Smooth muscle cell (in vitro differentiated cells): ENCODE results near the gene TNP2. TPM values are rescaled to one million over a fixed set of nuclear protein-coding genes. Genes with fewer than 3 reads are reported as not detected.

ENCODE experiments used
- DNase-seq: peaks from one replicate; lab custom pipeline; 2025; ENCODE audit not compliant: unreplicated experiment; lab: John Stamatoyannopoulos, UW
- H2AFZ ChIP-seq: fragments of 200-600 bp; sonication (generic); 2 replicates; pipeline ENCODE4 v1.6.0; 2016; ENCODE audit warnings: antibody characterized with exemption, low read depth, mild to moderate bottlenecking
- H3F3A ChIP-seq: fragments of 200-600 bp; sonication (generic); 2 replicates; pipeline ENCODE4 v1.6.0; 2017; ENCODE audit warnings: antibody characterized with exemption, low read depth
- H3K27ac ChIP-seq: fragments of 200-600 bp; sonication (generic); 2 replicates; pipeline ENCODE4 v1.5.1; 2016; ENCODE audit warnings: low read depth, mild to moderate bottlenecking
- H3K27me3 ChIP-seq: fragments of 200-600 bp; sonication (generic); 2 replicates; pipeline ENCODE4 v1.6.1; 2016; ENCODE audit warnings: low read depth, mild to moderate bottlenecking
- H3K36me3 ChIP-seq: fragments of 200-600 bp; sonication (generic); 2 replicates; pipeline ENCODE4 v1.5.1; 2016; ENCODE audit warnings: low read depth
- H3K4me1 ChIP-seq: fragments of 200-600 bp; sonication (generic); 2 replicates; pipeline ENCODE4 v1.5.1; 2016; ENCODE audit warnings: low read depth
- H3K4me2 ChIP-seq: fragments of 200-600 bp; sonication (generic); 2 replicates; pipeline ENCODE4 v1.6.0; 2016; ENCODE audit warnings: mild to moderate bottlenecking
- H3K4me3 ChIP-seq: fragments of 200-600 bp; sonication (generic); 2 replicates; pipeline ENCODE4 v1.5.1; 2016; ENCODE audit warnings: mild to moderate bottlenecking
- H3K79me2 ChIP-seq: fragments of 200-600 bp; sonication (generic); 2 replicates; pipeline ENCODE4 v1.6.0; 2016; ENCODE audit warnings: low read depth, mild to moderate bottlenecking
- H3K9ac ChIP-seq: fragments of 200-600 bp; sonication (generic); 2 replicates; pipeline ENCODE4 v1.6.0; 2016; ENCODE audit warnings: low read depth
- H3K9me3 ChIP-seq: fragments of 200-600 bp; sonication (generic); replicated peaks from 2 replicates; pipeline ENCODE4 v1.5.1; 2016; ENCODE audit warnings: low read depth
- H4K20me1 ChIP-seq: fragments of 200-600 bp; sonication (generic); 2 replicates; pipeline ENCODE4 v1.6.0; 2016; ENCODE audit warnings: low read depth
- WGBS: methylation state at CpG from one replicate; pipeline ENCODE4 v1.1.7; 2016; ENCODE audit warnings: low lambda C conversion rate; 5-methylcytosine and 5-hydroxymethylcytosine counted together
- polyA plus RNA-seq: library from polyadenylated mRNA; unstranded; fragments of >200 nt; fragmentation: Nextera tagmentation; extraction: Ambion mirVana; gene quantifications from 2 replicates; pipeline ENCODE4 v1.2.1, GENCODE V29; 2016
- total RNA-seq: library from RNA; depleted of rRNA; stranded (reverse); fragments of >200 nt; gene quantifications from 2 replicates; pipeline ENCODE4 v1.2.3, GENCODE V29; 2014
- TF ChIP-seq, protein P1 (sequence below): fragments of 200-600 bp; sonication (generic); IDR thresholded peaks from 2 replicates; pipeline ENCODE4 v1.5.1; 2017; ENCODE audit warnings: borderline replicate concordance, mild to moderate bottlenecking, antibody characterized with exemption; ENCODE audit not compliant: insufficient read depth, poor library complexity, severe bottlenecking

TNP2 gene
- total and polyA plus RNA-seq, 2 experiments from 2014 or later = not detected

DNA sequence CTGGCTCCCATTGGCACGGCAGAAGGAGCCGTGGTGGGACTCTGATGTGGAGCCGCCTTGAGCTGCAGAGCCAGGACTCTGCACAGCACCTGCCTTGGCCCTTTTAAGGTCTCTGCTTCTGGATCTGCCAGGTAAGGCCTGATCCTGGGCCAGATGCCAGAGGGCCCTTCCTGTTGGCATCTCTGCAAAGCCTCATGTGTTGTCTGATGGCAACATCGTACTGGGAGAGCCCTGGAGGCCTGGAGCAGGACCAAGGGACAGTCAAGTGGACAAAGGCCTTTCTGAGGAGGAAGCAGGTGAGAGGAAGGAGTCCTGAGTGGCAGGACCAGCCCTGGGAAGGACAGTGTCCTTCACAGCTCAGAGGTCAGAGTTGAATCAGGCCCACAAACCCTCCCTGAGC, 39.2 kb downstream of the TNP2 start:
- DNase-seq = no peak
- Histone ChIP-seq H3F3A (no peaks in the 10 kb centered on the region), H2AFZ (no peak overlapping the region), H3K4me1 (no peaks in the 10 kb centered on the region), H3K9ac (no peak overlapping the region), H4K20me1 (no peaks in the 10 kb centered on the region), H3K27me3 (no peaks in the 10 kb centered on the region), H3K4me3 (no peak overlapping the region), H3K36me3 (no peaks in the 10 kb centered on the region), H3K9me3 (no peaks in the 10 kb centered on the region), H3K27ac (no peak overlapping the region), H3K79me2 (no peaks in the 10 kb centered on the region), H3K4me2 (no peak overlapping the region)
- 90% methylated on average over 4 of the region's 4 CpGs for WGBS
- TF ChIP-seq, protein P1, sequence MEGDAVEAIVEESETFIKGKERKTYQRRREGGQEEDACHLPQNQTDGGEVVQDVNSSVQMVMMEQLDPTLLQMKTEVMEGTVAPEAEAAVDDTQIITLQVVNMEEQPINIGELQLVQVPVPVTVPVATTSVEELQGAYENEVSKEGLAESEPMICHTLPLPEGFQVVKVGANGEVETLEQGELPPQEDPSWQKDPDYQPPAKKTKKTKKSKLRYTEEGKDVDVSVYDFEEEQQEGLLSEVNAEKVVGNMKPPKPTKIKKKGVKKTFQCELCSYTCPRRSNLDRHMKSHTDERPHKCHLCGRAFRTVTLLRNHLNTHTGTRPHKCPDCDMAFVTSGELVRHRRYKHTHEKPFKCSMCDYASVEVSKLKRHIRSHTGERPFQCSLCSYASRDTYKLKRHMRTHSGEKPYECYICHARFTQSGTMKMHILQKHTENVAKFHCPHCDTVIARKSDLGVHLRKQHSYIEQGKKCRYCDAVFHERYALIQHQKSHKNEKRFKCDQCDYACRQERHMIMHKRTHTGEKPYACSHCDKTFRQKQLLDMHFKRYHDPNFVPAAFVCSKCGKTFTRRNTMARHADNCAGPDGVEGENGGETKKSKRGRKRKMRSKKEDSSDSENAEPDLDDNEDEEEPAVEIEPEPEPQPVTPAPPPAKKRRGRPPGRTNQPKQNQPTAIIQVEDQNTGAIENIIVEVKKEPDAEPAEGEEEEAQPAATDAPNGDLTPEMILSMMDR = no peak

DNA sequence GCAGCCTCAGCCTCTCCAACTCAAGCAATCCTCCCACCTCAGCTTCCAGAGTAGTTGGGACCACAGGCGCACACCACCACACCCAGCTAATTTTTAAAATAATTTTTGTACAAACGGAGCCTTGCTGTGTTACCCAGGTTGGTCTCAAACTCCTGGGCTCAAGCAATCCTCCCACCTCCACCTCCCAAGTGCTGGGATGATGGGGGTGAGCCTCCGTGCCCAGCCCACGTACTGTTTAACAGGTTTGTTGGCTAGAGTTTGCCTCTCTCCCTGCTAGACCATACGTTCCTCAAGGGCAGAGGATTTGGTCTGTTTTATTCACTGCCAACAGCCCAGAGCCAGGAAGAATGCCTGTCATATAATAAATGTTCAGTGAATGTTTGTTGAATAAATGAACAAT, 39.7 kb downstream of the TNP2 start:
- no peaks in the 10 kb centered on the region for H4K20me1 ChIP-seq
- TF ChIP-seq, protein P1 = no peak
- 90% methylated on average over 5 of the region's 5 CpGs for WGBS
- DNase-seq = no peak
- H3K4me1 ChIP-seq = no peaks in the 10 kb centered on the region
- no peak overlapping the region for H3K27ac ChIP-seq
- H3K27me3 ChIP-seq = no peaks in the 10 kb centered on the region
- no peak overlapping the region for H3K4me2 ChIP-seq
- no peaks in the 10 kb centered on the region for H3K79me2 ChIP-seq
- H2AFZ ChIP-seq = no peak overlapping the region
- no peaks in the 10 kb centered on the region for H3K36me3 ChIP-seq
- no peaks in the 10 kb centered on the region for H3F3A ChIP-seq
- H3K9me3 ChIP-seq = no peaks in the 10 kb centered on the region
- H3K9ac ChIP-seq = no peak overlapping the region
- H3K4me3 ChIP-seq = no peak overlapping the region

DNA sequence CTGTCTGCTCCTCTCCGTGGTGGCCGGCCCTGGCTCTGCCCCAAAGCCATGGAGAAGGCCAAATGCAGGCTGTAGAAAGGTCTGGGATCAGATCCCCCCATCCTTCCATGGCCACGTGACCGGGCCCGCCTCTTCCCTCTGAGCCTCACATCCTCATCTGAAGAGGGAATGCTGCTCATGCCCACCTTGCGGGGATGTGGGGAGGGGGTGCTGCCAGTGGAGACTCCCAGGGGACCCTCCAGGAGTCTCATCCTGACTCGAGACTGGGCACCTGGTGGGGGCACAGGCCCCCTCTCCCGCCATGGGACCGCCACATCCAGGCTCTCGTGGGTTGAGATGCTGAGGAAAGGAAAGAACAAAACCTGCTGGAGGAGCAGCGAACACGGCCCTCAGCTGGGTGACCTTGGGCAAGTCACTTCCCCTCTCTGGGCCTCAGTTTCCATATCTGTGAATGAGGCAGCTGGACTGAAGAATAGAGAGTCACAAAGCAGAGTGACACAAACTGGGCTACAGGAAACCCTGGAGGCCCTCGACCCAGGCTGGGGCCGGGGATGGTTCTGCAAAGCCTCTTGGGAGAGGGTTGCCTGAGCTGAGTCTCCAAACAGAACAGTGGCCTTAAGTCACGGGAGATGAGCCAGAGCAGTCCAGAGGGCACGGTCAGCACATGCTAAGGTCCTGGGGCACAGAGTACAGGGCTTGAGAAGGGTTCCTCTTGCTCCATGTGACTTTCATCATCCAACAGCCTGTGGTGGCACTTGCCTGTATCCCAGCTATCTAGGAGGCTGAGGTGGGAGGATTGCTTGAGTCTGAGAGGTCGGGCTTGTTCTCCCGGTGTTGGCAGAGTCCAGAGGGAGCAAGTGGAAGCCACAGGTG, 43.2 kb downstream of the TNP2 start:
- Histone ChIP-seq H3K79me2 (no peaks in the 10 kb centered on the region), H3K27me3 (no peaks in the 10 kb centered on the region), H3K36me3 (no peaks in the 10 kb centered on the region), H3K9me3 (no peaks in the 10 kb centered on the region), H3K4me2 (no peak overlapping the region), H3K4me3 (no peak overlapping the region), H4K20me1 (no peaks in the 10 kb centered on the region), H2AFZ (no peak overlapping the region), H3K27ac (no peak overlapping the region), H3F3A (no peaks in the 10 kb centered on the region), H3K4me1 (no peaks in the 10 kb centered on the region), H3K9ac (no peak overlapping the region)
- no peak for DNase-seq
- 88% methylated on average over 18 of the region's 18 CpGs for WGBS
- TF ChIP-seq, protein P1 = no peak
